Heart right ventricle (tissue), 16 donors: Measurements from ENCODE around the gene RNF208. TPM values are rescaled to one million over a fixed set of nuclear protein-coding genes. Genes with fewer than 3 reads are reported as not detected.

Experiments used
- ATAC-seq, 8 donors: fragments of 200-7000 bp; cut with Tn5 transposase; one replicate each; pipeline ENCODE4 v1.9.1; 2020; ENCODE audit warnings: mild to moderate bottlenecking in 8 of 8, moderate library complexity in 8 of 8, moderate number of reproducible peaks in 1 of 8
- DNase-seq, 2 donors: peaks; one replicate each; pipeline ENCODE4 v3.0.0-alpha.2; 2020
- H3K27ac ChIP-seq, 10 donors: fragments of 200-600 bp; sonication (generic) in 2 of 10; one replicate each; pipeline versions ENCODE4 v1.5.0 to v1.8.0; 2020 to 2022; ENCODE audit warnings: mild to moderate bottlenecking in 3 of 10
- H3K27me3 ChIP-seq, 7 donors: fragments of 200-600 bp; one replicate each; pipeline ENCODE4 v1.8.0; 2021 to 2022; ENCODE audit warnings: mild to moderate bottlenecking in 2 of 7
- H3K36me3 ChIP-seq, 9 donors: fragments of 200-600 bp; sonication (generic) in 1 of 9; one replicate each; pipeline versions ENCODE4 v1.5.0 to v1.8.0; 2020 to 2022; ENCODE audit warnings: mild to moderate bottlenecking in 2 of 9
- H3K4me1 ChIP-seq, 9 donors: fragments of 200-600 bp; sonication (generic) in 1 of 9; one replicate each; pipeline versions ENCODE4 v1.5.0 to v1.8.0; 2020 to 2022; ENCODE audit warnings: mild to moderate bottlenecking in 4 of 9
- H3K4me3 ChIP-seq, 10 donors: fragments of 200-600 bp; sonication (generic) in 2 of 10; one replicate each; pipeline versions ENCODE4 v1.5.0 to v1.8.0; 2020 to 2022; ENCODE audit warnings: mild to moderate bottlenecking in 7 of 10, moderate library complexity in 2 of 10
- H3K9me3 ChIP-seq, 11 donors: fragments of 200-600 bp in 10 of 11; sonication (generic) in 2 of 11; one replicate each; pipeline versions ENCODE4 v1.5.0 to v1.8.0; 2013 to 2022; ENCODE audit warnings: mild to moderate bottlenecking in 2 of 11, control low read depth in 1 of 11, moderate library complexity in 1 of 11
- CTCF ChIP-seq, 9 donors: fragments of 200-600 bp; sonication (generic) in 2 of 9; IDR thresholded peaks; one replicate each; pipeline versions ENCODE4 v1.5.0 to v1.8.0; 2021 to 2022; ENCODE audit warnings: antibody characterized with exemption in 9 of 9, mild to moderate bottlenecking in 5 of 9, moderate library complexity in 1 of 9
- WGBS, 2 donors: extraction: QIAGEN DNeasy Blood & Tissue Kit; methylation state at CpG; one replicate each; pipeline ENCODE4 v1.1.7; 2013; ENCODE audit warnings: inconsistent platforms in 1 of 2; 5-methylcytosine and 5-hydroxymethylcytosine counted together
- intact Hi-C, 10 donors: fragments of 100-400 bp; cut with DNase I; formaldehyde crosslinking; loops; one replicate each; pipeline versions ENCODE4 v1.11.1 to v1.14.2; 2022
- polyA plus RNA-seq, 2 donors: library from polyadenylated mRNA; stranded (reverse); fragments of 200-250 nt; gene quantifications; one replicate each; pipeline ENCODE4 v1.2.3, GENCODE V29; 2013
- total RNA-seq, 10 donors: library from RNA; stranded (reverse); fragmentation: NEBNext Ultra II Directional in 3 of 10; extraction: Animal tissue kit (Norgen Biotek cat#: 25700) in 3 of 10; gene quantifications; one replicate each; pipeline versions ENCODE4 v1.2.1 to v1.2.4, GENCODE V29; 2021 to 2023
- donor health status: Arrhythmogenic right ventricular cardiomyopathy.
- donor health status: ischemic (EF 13 %, LVEDD 7.1; RV severe dilation, severe dysfunction).
- donor health status: healthy with polysubstance abuse.
- donor health status: DM: no; HTN: yes; CAD: no.
- donor health status: DM: no; HTN: no; CAD: no.
- donor health status: ischemic (EF 25% LVEDD 6.9; RV normal size, moderate dysfunction).
- donor health status: ischemic (EF 25% LVEDD 5.7; RV mildly dilated, moderate dysfunction).
- donor health status: healthy.
- donor health status: DM: yes; HTN: yes; CAD: no.
- donor health status: Ischemic cardiomyopathy.
- donor health status: ischemic (EF 35%, LVEDD 5.7; RV mildly dilated, moderate dysfunction).
- donor health status: nonischemic (EF 11% LVEDD 7.7; RV severe dilation, severe dysfunction).
- donor health status: DM: yes; HTN: yes; CAD: no.
- donor health status: PGD.
- donor health status: ischemic (EF 29% LVEDD 5.4; RV normal size, mild dysfunction).
- donor health status: nonischemic (EF 23%, LVEDD 6.1; RV moderate dilation, normal function).

RNF208 gene
- total and polyA plus RNA-seq, 12 donors, result 14.2 to 83.8 (median 24.1) TPM

GRCh38 chr9:137170486-137171148 lies 51.4 kb downstream of the RNF208 start:
- no peaks in the 10 kb centered on the region for H3K36me3 ChIP-seq
- peaks cover 35 to 93% (median 60%) of the 10 kb centered on the region in 7 donors for H3K27me3 ChIP-seq
- ATAC-seq (no peak), DNase-seq (no peak)
- intact Hi-C loops, result loop anchor here in 1 of 10 donors (5.0 kb wide), 1 partner anchor 33 kb away; the partner anchor contains the start of gene GRIN1
- H3K4me1 ChIP-seq, result peaks cover 13 to 35% (median 21%) of the 10 kb centered on the region in 9 donors
- no peak overlapping the region for H3K27ac ChIP-seq
- 41 to 43% methylated on average over 14 of the region's 14 CpGs for WGBS, 2 donors
- no peak overlapping the region for H3K4me3 ChIP-seq
- no peak for TF ChIP-seq CTCF (IDR thresholded peaks at IDR 0.05)
- H3K9me3 ChIP-seq, result no peaks in the 10 kb centered on the region

Other genes with a start within 250 kb of the RNF208 start
Only the 30 nearest of the 32 such genes appear.
- 10 to 100 TPM; 12.7 to 29.5 (median 16.1) TPM for gene PAXX, start 229.8 kb downstream of the RNF208 start, total RNA-seq
- 100 to 1,000 TPM in 1 of 2 donors, 10 to 100 TPM in 1; 51.7 to 131 TPM for gene PAXX, start 229.8 kb downstream of the RNF208 start, polyA plus RNA-seq
- gene CLIC3, start 225.7 kb downstream of the RNF208 start, total RNA-seq, result 10 to 100 TPM in 1 of 10 donors, 1 to 10 TPM in 8, under 1 TPM in 1; 0.46 to 11.5 (median 3.0) TPM
- gene CLIC3, start 225.7 kb downstream of the RNF208 start, polyA plus RNA-seq, result 10 to 100 TPM in 1 of 2 donors, 1 to 10 TPM in 1; 9.5 to 21.4 TPM
- 10 to 100 TPM; 23.6 to 42.6 (median 28.1) TPM for gene ABCA2, start 194.0 kb downstream of the RNF208 start, total RNA-seq
- gene ABCA2, start 194.0 kb downstream of the RNF208 start, polyA plus RNA-seq, result 10 to 100 TPM; 16.0 to 46.7 TPM
- under 1 TPM in 5 of 10 donors, not detected in 5; 0.13 to 0.30 (median 0.15) TPM for gene FUT7, start 190.2 kb downstream of the RNF208 start, total RNA-seq
- gene FUT7, start 190.2 kb downstream of the RNF208 start, polyA plus RNA-seq, result under 1 TPM; 0.07 to 0.15 TPM
- 10 to 100 TPM; 29.1 to 74.3 (median 52.6) TPM for gene NPDC1, start 176.1 kb downstream of the RNF208 start, total RNA-seq
- gene NPDC1, start 176.1 kb downstream of the RNF208 start, polyA plus RNA-seq, result 100 to 1,000 TPM in 1 of 2 donors, 10 to 100 TPM in 1; 74.2 to 153 TPM
- gene ENTPD2, start 168.2 kb downstream of the RNF208 start, total RNA-seq, result 1 to 10 TPM in 8 of 10 donors, under 1 TPM in 2; 0.32 to 2.5 (median 1.6) TPM
- gene ENTPD2, start 168.2 kb downstream of the RNF208 start, polyA plus RNA-seq, result 1 to 10 TPM in 1 of 2 donors, under 1 TPM in 1; 0.96 to 3.3 TPM
- gene SAPCD2, start 151.7 kb downstream of the RNF208 start, total RNA-seq, result 1 to 10 TPM in 1 of 10 donors, under 1 TPM in 8, not detected in 1; 0.06 to 1.1 (median 0.11) TPM
- under 1 TPM; 0.15 to 0.23 TPM for gene SAPCD2, start 151.7 kb downstream of the RNF208 start, polyA plus RNA-seq
- 10 to 100 TPM in 4 of 10 donors, 1 to 10 TPM in 6; 6.0 to 16.5 (median 8.5) TPM for gene UAP1L1, start 144.7 kb downstream of the RNF208 start, total RNA-seq
- 10 to 100 TPM in 1 of 2 donors, 1 to 10 TPM in 1; 3.4 to 24.3 TPM for gene UAP1L1, start 144.7 kb downstream of the RNF208 start, polyA plus RNA-seq
- gene MAN1B1, start 135.3 kb downstream of the RNF208 start, total RNA-seq, result 10 to 100 TPM; 16.9 to 27.7 (median 20.9) TPM
- 10 to 100 TPM; 25.5 to 71.4 TPM for gene MAN1B1, start 135.3 kb downstream of the RNF208 start, polyA plus RNA-seq
- 100 to 1,000 TPM in 7 of 10 donors, 10 to 100 TPM in 3; 91.4 to 167 (median 118) TPM for gene DPP7, start 107.5 kb downstream of the RNF208 start, total RNA-seq
- gene DPP7, start 107.5 kb downstream of the RNF208 start, polyA plus RNA-seq, result 100 to 1,000 TPM; 152 to 677 TPM
- gene GRIN1, start 83.1 kb downstream of the RNF208 start, total RNA-seq, result not detected
- gene GRIN1, start 83.1 kb downstream of the RNF208 start, polyA plus RNA-seq, result not detected
- gene LRRC26, start 52.2 kb downstream of the RNF208 start, total RNA-seq, result not detected
- gene LRRC26, start 52.2 kb downstream of the RNF208 start, polyA plus RNA-seq, result not detected
- gene TMEM210, start 50.2 kb downstream of the RNF208 start, total RNA-seq, result not detected
- gene TMEM210, start 50.2 kb downstream of the RNF208 start, polyA plus RNA-seq, result not detected
- 10 to 100 TPM; 24.6 to 44.8 (median 27.7) TPM for gene ANAPC2, start 33.7 kb downstream of the RNF208 start, total RNA-seq
- gene ANAPC2, start 33.7 kb downstream of the RNF208 start, polyA plus RNA-seq, result 10 to 100 TPM; 23.7 to 69.6 TPM
- 10 to 100 TPM; 47.3 to 73.5 (median 56.7) TPM for gene SSNA1, start 33.6 kb downstream of the RNF208 start, total RNA-seq
- gene SSNA1, start 33.6 kb downstream of the RNF208 start, polyA plus RNA-seq, result 100 to 1,000 TPM; 146 to 168 TPM
- gene TPRN, start 21.5 kb downstream of the RNF208 start, total RNA-seq, result 10 to 100 TPM; 10.2 to 31.5 (median 21.7) TPM
- gene TPRN, start 21.5 kb downstream of the RNF208 start, polyA plus RNA-seq, result 10 to 100 TPM; 12.0 to 14.5 TPM
- 10 to 100 TPM; 36.4 to 46.2 (median 41.7) TPM for gene TMEM203, start 16.6 kb downstream of the RNF208 start, total RNA-seq
- gene TMEM203, start 16.6 kb downstream of the RNF208 start, polyA plus RNA-seq, result 10 to 100 TPM; 39.4 to 51.2 TPM
- gene NDOR1, start 16.5 kb downstream of the RNF208 start, total RNA-seq, result 10 to 100 TPM in 1 of 10 donors, 1 to 10 TPM in 9; 4.6 to 10.1 (median 5.4) TPM
- 10 to 100 TPM in 1 of 2 donors, 1 to 10 TPM in 1; 6.5 to 10.6 TPM for gene NDOR1, start 16.5 kb downstream of the RNF208 start, polyA plus RNA-seq
- under 1 TPM in 6 of 10 donors, not detected in 4; 0.21 to 0.71 (median 0.37) TPM for gene CYSRT1, start 2.9 kb upstream of the RNF208 start, total RNA-seq
- gene CYSRT1, start 2.9 kb upstream of the RNF208 start, polyA plus RNA-seq, result under 1 TPM; 0.19 to 0.59 TPM
- gene RNF224, start 5.3 kb upstream of the RNF208 start, total RNA-seq, result under 1 TPM in 1 of 10 donors, not detected in 9; 0.14 TPM
- not detected for gene RNF224, start 5.3 kb upstream of the RNF208 start, polyA plus RNA-seq
- gene SLC34A3, start 8.7 kb upstream of the RNF208 start, total RNA-seq, result not detected
- gene SLC34A3, start 8.7 kb upstream of the RNF208 start, polyA plus RNA-seq, result not detected
- 100 to 1,000 TPM; 211 to 495 (median 330) TPM for gene TUBB4B, start 19.0 kb upstream of the RNF208 start, total RNA-seq
- gene TUBB4B, start 19.0 kb upstream of the RNF208 start, polyA plus RNA-seq, result 100 to 1,000 TPM; 522 to 992 TPM
- gene STPG3, start 29.0 kb upstream of the RNF208 start, total RNA-seq, result under 1 TPM in 3 of 10 donors, not detected in 7; 0.24 to 0.32 (median 0.32) TPM
- under 1 TPM in 1 of 2 donors, not detected in 1; 0.44 TPM for gene STPG3, start 29.0 kb upstream of the RNF208 start, polyA plus RNA-seq
- gene NELFB, start 33.1 kb upstream of the RNF208 start, total RNA-seq, result 10 to 100 TPM; 31.6 to 47.1 (median 39.2) TPM
- gene NELFB, start 33.1 kb upstream of the RNF208 start, polyA plus RNA-seq, result 10 to 100 TPM; 31.5 to 52.9 TPM
- 10 to 100 TPM; 15.2 to 21.5 (median 16.8) TPM for gene TOR4A, start 55.5 kb upstream of the RNF208 start, total RNA-seq
- 10 to 100 TPM in 1 of 2 donors, 1 to 10 TPM in 1; 4.7 to 11.5 TPM for gene TOR4A, start 55.5 kb upstream of the RNF208 start, polyA plus RNA-seq
- 10 to 100 TPM in 7 of 10 donors, 1 to 10 TPM in 3; 2.6 to 20.8 (median 11.7) TPM for gene NRARP, start 80.0 kb upstream of the RNF208 start, total RNA-seq
- gene NRARP, start 80.0 kb upstream of the RNF208 start, polyA plus RNA-seq, result 1 to 10 TPM; 2.0 to 5.4 TPM
- gene EXD3, start 200.9 kb upstream of the RNF208 start, total RNA-seq, result 10 to 100 TPM in 3 of 10 donors, 1 to 10 TPM in 7; 7.8 to 14.0 (median 9.2) TPM
- gene EXD3, start 200.9 kb upstream of the RNF208 start, polyA plus RNA-seq, result 10 to 100 TPM in 1 of 2 donors, 1 to 10 TPM in 1; 5.8 to 33.0 TPM
- 1 to 10 TPM; 2.5 to 5.3 (median 3.0) TPM for gene NOXA1, start 201.2 kb upstream of the RNF208 start, total RNA-seq
- 10 to 100 TPM in 1 of 2 donors, under 1 TPM in 1; 0.62 to 10.6 TPM for gene NOXA1, start 201.2 kb upstream of the RNF208 start, polyA plus RNA-seq
- not detected for gene ENTPD8, start 219.1 kb upstream of the RNF208 start, total RNA-seq
- under 1 TPM; 0.03 to 0.15 TPM for gene ENTPD8, start 219.1 kb upstream of the RNF208 start, polyA plus RNA-seq
- 10 to 100 TPM in 4 of 10 donors, 1 to 10 TPM in 6; 5.3 to 17.0 (median 9.0) TPM for gene NSMF, start 237.1 kb upstream of the RNF208 start, total RNA-seq
- gene NSMF, start 237.1 kb upstream of the RNF208 start, polyA plus RNA-seq, result 10 to 100 TPM; 18.3 to 29.3 TPM